GM13977 (cell line): ENCODE measurements around the gene RD3L.

ENCODE experiments used
- DNase-seq: peaks from one replicate; pipeline ENCODE4 v3.0.0; 2012; ENCODE audit warnings: low spot score
- in situ Hi-C: fragments of 300-500 bp; cut with MboI; formaldehyde crosslinking; loops from one replicate; pipeline ENCODE4 v1.12.0; 2022; ENCODE audit warnings: low sequenced_read_pairs, low pct_unique_long_range_greater_than_20kb, mixed read lengths, inconsistent platforms; ENCODE audit not compliant: unreplicated experiment
- TF ChIP-seq, protein P1 (sequence below): IDR thresholded peaks from 2 replicates; pipeline ENCODE4 v1.5.1; 2012; ENCODE audit warnings: mild to moderate bottlenecking, control low read depth; ENCODE audit not compliant: insufficient read depth; ENCODE audit errors: extremely low read depth, missing control alignments

Gene RD3L

DNA sequence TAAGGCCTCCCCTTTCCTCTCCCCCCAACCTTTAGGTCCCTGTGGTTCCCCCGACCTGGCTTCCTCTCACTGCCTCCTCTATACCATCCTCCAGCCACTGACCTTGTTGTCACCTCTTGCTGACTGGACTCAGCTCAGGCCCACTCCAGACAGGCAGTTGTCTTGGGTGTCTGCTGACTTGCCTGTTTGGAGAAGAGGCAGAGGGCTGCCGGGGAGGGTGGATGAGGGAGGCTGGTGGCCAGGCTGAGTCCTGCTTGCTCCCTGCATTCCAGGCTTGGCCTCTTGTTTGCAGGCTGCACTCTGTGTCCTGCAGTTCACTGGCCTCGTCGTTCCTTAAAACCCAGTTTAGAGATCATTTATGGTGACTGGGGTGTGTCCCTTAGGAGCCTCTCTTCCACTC lies 31.0 kb upstream of the RD3L start:
- TF ChIP-seq, protein P1, sequence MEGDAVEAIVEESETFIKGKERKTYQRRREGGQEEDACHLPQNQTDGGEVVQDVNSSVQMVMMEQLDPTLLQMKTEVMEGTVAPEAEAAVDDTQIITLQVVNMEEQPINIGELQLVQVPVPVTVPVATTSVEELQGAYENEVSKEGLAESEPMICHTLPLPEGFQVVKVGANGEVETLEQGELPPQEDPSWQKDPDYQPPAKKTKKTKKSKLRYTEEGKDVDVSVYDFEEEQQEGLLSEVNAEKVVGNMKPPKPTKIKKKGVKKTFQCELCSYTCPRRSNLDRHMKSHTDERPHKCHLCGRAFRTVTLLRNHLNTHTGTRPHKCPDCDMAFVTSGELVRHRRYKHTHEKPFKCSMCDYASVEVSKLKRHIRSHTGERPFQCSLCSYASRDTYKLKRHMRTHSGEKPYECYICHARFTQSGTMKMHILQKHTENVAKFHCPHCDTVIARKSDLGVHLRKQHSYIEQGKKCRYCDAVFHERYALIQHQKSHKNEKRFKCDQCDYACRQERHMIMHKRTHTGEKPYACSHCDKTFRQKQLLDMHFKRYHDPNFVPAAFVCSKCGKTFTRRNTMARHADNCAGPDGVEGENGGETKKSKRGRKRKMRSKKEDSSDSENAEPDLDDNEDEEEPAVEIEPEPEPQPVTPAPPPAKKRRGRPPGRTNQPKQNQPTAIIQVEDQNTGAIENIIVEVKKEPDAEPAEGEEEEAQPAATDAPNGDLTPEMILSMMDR: no peak
- in situ Hi-C loops: no loop called here
- DNase-seq: no peak

DNA sequence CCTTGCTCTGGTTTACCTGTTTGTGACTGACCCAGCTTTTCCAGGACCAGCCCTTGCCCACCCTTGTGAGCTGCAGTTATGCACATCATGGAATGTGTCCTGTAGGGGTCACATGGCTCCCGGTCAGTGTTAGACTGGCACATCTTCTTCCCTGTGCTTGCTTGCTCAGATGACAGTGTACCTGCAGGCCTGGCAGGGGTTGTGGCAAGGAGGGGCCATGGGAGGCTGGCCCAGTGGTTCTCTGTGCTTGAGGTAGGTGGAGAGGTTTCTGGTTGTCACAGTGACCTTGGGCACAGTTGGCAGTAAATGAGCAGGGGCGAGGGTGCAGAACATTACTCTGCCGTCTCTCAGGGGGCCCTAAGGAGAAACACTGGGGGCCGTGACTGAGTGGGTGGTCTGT lies 27.6 kb upstream of the RD3L start:
- in situ Hi-C loops: no loop called here
- DNase-seq: no peak
- TF ChIP-seq, protein P1: no peak

DNA sequence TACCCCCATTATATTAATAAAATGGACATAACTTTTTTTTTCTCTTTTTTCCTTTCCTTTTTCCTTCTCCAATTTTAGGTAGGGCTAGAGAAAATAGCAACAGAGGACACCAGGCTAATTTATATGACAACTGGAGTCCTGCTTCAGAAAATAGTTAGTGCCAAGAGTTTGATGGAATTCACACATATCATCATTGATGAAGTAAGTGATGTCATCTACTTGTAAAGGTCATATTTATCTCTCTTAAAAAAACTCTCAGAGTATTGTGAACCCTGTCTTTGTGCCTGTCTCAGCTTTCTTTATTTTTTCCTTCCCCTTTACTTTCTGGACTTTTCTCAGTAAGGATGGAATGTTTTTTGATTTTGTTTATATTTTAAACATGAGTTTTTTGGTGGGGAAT lies 24.3 kb upstream of the RD3L start:
- DNase-seq: no peak
- in situ Hi-C loops: no loop called here
- TF ChIP-seq, protein P1: no peak

DNA sequence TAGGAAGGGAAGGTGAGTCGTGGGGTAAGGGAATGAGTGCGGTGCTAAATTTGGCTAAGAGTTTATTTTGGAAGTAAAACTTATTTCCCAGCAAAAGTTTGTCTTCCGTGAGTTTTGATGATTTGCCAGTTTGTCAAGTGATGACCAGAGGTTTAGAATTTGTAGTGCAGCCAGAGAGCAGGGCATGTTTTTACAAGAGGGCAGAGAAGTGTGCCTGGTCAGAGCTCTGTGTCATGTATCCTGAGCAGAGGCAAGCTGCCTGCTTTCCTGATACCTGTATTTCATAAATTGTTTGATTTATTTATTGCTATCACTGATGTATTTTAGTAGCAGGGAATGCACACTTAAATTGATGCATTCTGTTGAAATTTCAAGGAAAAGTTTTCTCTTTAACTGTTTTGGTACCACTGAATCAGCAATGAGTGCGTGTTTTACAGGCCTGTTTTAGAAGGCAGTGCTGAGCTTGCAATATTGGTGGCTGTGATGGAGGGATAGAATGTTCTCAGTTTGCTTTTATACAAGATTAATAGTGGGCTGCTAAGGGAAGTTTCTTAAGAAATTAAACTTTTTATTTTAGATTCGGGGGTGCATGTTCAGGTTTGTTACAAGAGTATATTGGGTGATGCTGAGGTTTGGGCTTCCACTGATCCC lies 19.7 kb upstream of the RD3L start:
- TF ChIP-seq, protein P1: no peak
- in situ Hi-C loops: no loop called here
- no peak for DNase-seq

DNA sequence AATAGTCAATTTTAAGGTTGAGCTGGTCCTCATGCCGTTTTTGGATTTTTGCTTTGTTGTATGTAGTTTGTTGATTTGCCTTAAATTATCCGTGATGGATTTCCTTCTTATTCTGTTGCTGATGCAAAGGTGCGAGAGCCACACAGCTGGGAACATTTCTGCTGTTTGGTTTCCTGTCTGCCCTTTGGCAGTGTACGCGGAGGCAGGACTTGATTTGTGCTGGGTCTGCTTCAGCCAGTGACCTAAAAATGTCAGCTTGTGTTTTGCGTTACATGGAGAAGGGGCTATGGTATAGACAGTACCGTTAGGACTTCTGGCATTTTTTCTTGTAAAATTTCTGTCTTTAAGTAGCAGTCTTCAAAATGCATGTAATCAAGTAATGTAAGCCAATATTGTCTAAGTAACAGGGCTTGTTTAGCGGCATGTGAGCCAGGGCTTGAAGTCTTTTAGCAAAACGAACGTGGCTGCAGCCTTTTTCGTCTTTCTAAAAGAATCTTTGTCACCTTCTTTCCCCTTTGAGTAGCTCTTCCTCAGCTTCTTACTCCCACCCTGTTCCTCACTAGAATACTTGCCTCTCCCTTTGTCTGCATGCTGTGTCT lies 18.2 kb upstream of the RD3L start:
- TF ChIP-seq, protein P1: no peak
- no peak for DNase-seq
- in situ Hi-C loops: no loop called here

DNA sequence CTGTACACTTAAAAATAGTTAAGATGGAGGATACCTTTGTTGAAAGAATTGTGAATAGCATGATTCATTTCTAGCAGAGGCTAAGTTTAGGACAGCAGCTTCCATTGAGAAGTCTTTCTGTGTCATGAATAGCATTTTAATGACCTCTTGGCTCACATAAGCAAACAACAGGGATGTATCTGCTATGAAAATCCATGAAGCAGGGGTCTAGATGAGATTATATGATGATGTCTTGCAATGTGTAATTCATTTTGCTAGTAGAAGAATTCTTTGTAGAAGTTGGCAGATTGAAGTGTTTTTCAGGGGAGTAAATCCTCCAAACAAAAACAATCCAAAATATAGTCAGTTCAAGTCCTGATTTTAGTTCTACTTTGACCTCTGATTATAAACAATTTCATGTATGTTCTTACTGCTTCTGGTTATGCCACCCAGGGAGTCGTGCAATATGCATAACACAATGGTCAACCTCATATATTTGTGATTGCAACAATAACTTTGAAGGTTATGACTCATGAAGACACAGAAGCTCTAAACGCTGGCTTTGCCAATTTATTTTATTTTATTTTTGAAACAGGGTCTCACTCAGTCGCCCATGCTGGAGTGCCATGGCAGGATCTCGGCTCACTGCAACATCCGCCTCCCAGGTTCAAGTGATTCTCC lies 6.9 kb upstream of the RD3L start:
- DNase-seq: no peak
- in situ Hi-C loops: no loop called here
- TF ChIP-seq, protein P1: no peak
